Renal cortical epithelial cell (primary cell): Measurements from ENCODE around the gene C15orf61. TPM values are rescaled to one million over a fixed set of nuclear protein-coding genes. Genes with fewer than 3 reads are reported as not detected.
A peak's percentile ranks its signal among the peaks of the same experiment; 100 is the strongest.

Experiments
- DNase-seq: peaks from one replicate; pipeline ENCODE4 v3.0.0-alpha.2; 2011; ENCODE audit warnings: low read depth
- total RNA-seq: library from RNA; depleted of rRNA; stranded (reverse); fragments of >200 nt; gene quantifications from 2 replicates; pipeline ENCODE4 v1.2.3, GENCODE V29; 2014

The C15orf61 gene
- total RNA-seq, 1 donor from 2014 or later: 1.9 TPM

- no peak for DNase-seq
Measured at GRCh38 chr15:67512933-67513714, 7.8 kb upstream of the C15orf61 start.

DNA sequence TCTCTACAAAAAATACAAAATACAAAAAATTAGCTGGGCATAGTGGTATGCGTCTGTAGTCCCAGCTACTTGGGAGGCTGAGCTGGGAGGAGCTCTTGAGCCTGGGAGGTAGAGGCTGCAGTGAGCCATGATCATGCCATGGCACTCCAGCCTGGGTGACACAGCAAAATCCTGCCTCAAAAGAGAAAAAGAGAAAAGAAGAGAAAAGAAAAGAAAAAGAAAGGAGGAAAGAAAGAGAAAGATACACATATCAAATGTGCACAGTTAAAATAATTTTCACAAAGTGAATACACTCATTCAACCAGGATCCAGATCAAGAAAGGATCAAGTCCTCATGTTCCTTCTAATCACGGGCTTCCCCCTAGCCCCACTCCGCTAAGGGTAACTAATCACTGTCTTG is 5.8 kb upstream of the C15orf61 start:
- no peak for DNase-seq

- no peak for DNase-seq
Measured at GRCh38 chr15:67515557-67515956, 5.4 kb upstream of the C15orf61 start.

DNA sequence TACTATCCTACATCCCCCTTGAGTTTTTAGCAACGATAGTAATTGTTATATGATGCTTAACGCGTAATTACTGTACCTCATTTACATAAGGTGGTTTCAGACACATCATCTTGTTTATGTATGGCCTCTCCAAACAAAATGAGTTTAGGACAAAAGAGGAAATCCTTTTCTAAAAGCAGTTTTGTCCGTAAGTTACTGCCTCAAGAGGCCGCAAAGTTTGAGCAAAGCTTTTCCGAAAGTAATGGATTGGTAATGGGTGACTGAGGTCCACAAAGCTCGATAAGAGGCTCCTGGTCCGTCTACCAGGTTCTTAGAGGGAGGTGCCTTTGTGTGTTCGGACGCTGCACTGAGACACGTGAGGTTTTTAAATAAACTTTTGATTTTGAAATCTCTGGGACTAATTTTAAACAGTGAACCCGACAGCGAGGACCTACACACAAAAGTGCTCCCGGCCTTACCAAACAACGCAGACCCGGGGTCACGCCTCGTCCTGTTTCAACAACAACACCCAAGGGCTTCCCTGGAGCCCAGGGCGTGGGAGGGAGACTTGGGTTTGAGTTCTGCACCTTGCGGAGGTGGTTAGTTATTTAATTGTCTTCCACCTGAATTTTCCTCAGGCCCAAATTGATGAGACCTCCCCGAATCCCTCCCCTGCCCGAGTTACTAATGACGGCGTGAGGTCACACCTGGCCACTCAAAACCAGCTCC is 456 bp upstream of the C15orf61 start:
- DNase-seq: peak; percentile 23

GRCh38 chr15:67521783-67522568 is 1.0 kb downstream of the C15orf61 start:
- peak; percentile 21 for DNase-seq

DNA sequence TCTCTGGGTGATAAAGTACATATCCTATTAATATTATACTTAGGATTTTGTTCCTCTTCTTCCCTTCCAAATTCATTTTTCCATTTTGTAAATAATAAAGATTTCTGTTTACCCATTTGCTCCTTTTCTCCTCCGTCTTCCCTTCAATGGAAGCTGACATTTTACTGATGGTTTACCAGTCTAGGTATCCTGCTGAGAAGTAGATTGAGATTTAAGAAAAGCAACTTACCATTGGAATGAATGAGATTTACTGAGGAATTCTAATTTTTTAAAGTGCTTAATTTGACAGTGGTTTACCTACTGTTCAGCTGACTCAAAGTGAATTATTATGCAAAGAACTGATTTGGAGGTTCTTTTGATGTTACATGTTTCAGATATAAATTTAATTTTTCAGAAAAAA is 2.4 kb downstream of the C15orf61 start:
- DNase-seq: no peak

- no peak for DNase-seq
Measured at GRCh38 chr15:67524235-67524634, 3.3 kb downstream of the C15orf61 start.

DNA sequence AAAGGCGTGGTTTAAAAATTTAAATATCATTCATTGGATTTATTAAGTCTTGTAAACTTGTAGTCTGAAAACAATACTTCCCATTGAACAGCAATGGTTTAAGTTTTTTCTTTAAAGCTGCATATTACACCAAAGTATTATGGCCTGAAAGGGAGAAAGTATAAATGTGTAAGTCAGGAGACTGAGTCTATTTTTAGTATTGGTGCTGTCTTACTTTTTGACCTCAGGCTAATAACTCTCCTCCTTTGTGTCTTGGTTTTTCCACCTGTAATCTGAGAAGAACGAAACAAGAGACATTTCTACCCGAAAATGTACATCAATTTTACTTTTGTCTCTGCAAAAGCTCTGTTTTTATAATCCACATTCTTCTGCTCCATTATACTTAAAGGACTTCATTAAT is 7.6 kb downstream of the C15orf61 start:
- DNase-seq: no peak

DNA sequence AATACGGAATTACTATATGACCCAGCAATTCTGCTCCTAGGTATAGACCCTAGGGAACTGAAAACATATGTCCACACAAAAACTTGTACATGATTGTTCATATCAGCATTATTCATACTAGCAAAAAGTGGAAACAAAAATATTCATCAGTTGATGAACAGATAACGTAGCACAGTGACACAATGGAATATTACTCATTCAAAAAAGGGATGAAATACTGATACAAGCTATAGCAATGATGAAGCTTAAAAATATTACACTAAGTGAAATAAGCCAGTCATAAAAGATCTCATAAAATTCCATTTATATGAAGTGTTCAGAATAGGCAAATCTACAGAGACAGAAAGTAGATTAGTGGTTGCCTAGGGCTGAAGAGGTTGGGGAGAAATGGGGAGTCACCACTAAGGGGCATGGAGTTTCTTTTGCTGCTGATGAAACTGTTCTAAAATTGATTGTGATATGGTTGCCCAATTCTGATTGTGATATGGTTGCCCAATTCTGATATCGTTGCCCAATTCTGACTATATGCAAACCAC is 10.5 kb downstream of the C15orf61 start:
- no peak for DNase-seq

DNA sequence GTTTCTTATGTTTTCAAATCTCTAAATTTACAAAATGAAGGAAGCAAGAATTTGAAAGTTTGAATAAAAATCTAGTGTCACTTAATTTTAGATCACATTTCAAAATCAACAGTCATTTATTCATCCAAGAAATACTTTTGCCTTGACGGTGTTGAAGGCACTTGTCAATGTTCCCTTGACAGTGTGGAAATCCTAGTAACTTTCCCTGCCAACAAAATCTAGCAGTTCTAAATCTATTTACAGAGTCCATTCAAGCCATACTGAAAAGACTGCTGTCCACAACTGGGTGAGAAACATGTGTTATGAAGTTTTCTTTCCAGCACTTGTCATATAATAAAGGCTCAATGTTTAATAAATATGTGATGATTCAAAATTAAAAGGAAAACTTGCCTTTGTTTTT is 12.9 kb downstream of the C15orf61 start:
- DNase-seq: no peak

DNA sequence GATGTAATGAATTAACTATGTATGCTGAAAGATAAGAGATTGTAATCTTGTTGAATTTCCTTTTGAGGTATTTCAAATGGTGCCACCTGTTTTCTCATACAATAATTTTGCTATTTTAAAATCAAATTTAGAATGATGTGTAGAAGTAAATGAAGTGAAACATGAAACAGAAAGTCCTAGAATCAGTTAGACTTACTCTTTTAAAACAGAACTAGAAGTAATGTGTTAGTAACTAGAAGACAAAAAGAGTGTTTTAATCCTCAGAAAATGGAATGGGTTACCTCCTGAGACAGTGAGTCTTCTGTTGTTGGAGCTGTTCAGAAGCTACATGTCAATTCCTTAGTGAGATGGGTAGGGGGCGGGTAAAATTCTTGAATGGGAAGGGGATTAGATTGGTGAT is 13.4 kb downstream of the C15orf61 start:
- DNase-seq: no peak

DNA sequence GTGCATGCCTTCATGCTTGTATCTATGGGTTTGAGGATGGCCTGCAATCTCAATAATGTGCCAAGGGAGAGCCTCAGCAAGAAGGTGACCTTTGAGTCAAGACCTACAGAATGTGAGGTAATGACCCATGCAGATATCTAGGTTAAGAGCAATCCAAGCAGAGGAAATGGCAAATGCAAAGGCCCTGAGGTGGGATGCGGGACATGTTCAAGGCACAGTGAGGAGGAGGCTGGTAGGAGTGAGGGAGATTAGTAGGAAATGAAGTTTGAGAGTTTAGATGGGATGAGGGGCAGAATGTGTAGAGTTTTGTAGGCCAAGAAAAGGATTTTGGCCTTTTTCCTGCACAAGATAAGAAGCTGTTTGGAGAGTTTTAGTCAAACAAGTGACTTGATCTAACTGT is 16.8 kb downstream of the C15orf61 start:
- DNase-seq: no peak

DNA sequence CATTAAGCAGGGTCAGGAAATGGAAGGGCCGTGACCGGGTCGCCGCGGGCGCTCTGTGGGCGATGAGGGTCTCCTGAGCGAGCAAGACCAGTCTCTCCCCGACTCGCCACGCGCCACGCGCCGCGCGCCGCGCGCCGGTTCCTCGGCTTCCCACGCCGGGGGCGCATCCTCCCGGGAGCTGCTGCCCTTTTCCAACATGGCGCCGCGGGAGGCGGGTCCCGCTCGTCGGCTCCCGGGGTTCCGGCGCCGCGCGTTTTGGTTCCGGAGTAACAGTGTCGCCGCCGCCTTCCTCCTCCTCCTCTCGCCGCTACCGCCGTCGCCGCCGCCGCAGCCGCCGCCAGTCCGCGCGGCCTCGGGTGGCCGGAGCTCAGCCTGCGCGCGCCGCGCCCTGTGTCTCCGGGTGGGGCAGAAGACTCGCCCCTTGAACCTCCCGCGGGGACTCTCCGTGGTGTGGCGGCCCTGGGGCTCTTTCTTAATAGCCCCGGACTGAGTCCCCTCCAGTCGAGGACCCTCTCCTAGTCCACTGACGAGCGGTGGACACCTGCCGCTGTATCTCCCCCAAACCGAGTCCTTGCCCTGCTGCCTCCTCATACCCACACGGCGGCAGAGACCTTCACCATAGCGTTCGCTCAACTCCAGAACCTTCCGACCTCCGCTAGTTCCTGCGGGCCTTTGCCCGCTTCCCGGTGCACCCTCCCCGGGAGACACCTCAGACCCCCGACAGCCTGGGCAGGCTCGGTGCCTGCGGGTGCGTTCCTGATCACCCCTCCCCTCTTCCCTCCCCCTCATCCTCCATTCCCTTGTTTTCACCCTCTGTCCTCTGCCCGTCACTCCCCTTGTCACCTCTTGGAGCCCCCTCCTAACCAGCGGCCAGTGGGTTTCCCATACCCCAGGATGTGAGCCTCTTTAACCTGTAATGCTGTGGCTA is 21.8 kb downstream of the C15orf61 start, which contains the start of gene MAP2K5:
TSS of gene MAP2K5 (plus strand) at position 284 of the 928 bp plus-strand sequence. CDS start at position 917, 633 bp downstream.
- DNase-seq: peak; percentile 25

DNA sequence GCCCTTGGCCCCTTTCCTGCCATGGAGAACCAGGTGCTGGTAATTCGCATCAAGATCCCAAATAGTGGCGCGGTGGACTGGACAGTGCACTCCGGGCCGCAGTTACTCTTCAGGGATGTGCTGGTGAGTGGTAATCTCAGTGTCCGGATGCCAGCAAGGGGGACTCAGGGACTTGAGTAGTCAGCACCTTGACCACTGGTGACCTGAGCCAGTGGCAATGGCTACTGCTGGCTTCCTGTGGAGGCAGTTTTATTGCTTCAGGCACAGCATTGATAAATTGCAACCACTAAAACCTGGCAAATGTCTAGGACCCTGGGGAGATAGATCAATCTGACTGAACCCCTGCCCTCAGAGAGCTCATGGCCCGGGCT is 22.4 kb downstream of the C15orf61 start:
- DNase-seq: peak; percentile 27

- DNase-seq: no peak
Measured at GRCh38 chr15:67544475-67544874, 23.5 kb downstream of the C15orf61 start.

DNA sequence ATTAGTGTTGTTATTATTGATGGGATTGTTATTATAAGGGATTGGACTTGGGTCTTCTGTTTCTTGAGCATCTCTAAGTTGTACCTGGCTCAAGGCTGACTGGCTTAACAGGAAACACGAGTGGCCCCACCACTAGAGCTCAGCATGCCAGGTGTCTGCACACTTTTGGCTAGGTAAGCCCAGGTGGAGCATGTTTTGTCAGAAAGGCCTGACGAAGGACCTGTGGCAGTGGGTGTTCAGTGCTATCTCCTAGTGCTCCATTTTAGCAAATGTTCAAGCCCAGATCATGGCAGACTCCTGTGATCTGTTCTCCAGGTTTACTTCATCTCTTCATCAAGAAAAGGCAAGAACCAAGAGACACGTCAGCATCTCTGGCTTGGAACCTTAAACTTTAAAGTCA is 24.9 kb downstream of the C15orf61 start:
- DNase-seq: no peak

DNA sequence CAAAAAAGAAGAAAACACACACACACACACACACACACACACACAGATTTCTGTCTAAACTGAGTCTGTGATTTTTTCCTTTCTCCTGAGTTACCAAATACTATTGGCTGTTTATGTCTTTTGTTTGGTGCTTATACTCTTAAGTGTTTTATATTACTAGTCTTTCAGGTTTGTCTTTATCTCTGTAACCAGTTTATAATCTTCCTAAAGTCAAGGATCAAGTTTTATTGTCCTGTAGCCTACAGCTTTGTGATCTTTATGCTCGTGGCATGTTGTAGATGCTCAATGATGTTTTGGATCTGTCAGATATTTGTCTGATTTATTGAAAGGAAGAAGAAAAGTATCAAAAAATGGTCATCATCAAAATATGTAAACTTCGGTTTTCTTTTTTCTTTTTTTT is 26.1 kb downstream of the C15orf61 start:
- no peak for DNase-seq

DNA sequence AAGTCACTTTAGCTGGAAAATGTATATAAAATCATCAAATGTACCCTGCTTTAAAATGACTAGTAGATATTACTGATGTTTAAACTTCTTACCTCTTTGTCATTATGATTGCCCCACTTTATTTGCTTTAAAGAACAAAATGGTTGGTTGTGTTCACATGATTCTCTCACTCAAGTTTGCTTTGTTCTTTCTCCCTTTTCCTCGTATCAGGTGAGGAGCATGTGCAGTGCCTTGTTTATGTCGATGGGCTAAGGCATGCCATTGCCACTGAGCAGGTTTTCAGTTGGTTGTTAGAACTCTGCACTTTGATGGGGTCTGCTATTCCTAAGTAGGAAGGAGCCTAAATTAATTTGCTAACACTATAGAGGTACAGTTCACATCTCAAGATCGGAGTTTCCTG is 26.9 kb downstream of the C15orf61 start:
- no peak for DNase-seq

DNA sequence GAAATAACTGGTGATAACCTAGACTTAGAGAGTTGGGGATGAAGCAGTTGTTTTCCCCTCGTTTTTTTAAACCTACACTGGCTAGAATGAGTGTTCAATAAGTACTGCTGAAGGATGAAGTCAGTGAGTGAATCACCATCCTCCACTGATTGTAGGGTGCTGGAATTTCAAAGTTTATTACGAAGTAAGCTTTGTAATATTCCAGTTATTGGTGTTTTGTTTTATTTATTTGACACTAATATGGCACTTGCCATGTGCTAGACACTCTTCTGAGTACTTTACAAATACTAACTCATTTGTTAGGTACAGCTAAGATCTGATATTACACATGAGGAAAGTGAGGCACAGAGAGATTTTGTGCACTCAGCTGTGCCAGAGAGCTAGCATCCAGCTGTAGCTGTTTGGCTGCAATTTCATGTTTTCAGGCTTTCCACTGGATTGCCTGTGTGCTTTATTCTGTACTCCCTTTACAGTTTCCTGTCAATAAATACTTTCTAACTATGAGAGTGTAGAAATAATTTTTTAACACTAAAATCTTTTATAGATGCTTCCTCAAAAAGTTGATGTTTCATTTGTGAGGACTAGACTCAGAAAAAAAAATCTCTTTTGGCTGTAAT is 27.4 kb downstream of the C15orf61 start:
- DNase-seq: peak; percentile 18

DNA sequence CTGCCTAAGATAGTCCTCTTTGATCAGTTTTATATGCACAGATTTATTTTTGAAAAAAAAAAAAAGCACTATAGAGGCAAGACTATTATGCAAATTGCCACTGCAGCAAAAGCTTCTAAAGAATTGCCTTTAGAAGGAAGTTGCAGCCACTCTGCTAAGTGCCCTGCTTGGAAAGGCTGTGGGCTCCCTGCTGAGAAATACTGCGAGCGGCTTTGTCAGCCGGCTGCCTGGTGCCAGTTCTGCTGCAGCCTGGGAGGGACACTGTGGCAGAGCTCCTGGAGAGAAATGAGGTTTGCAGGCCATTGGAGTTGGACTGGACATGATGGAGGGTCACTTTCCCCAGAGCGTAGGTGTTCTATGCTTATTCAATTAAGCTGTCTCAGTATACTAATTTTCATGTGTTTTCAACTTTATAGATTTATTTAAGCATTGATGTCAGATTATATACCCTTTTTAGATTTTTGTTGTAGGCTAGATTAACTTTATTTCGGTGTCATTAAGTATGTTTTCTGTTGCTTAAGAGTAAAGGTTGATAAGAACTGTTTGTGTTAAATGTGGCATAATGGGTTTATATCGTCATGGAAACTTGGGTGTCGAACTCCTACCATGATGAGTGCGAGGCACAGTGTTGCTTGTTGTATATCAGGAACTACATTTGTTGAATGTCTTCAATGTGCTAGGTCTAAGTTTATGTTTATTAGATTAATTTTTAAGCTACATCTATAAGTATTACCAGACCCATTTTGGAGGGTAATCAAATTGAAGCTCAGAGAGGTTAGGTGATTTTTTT is 28.1 kb downstream of the C15orf61 start:
- no peak for DNase-seq
